Fibroblast of lung (primary cell): Measurements from ENCODE around the gene ARMC2. TPM values are rescaled to one million over a fixed set of nuclear protein-coding genes. Genes with fewer than 3 reads are reported as not detected.

ENCODE experiments used
- DNase-seq, 2 donors: peaks; one replicate each; pipeline versions ENCODE4 v3.0.0 to v3.0.0-alpha.2; 2010; ENCODE audit warnings: low read depth in 2 of 2
- H2AFZ ChIP-seq: 2 replicates; pipeline ENCODE4 v1.5.1; 2012; ENCODE audit warnings: low read length, control low read depth, inconsistent platforms
- H3K27ac ChIP-seq: 2 replicates; pipeline ENCODE4 v1.5.1; 2011; ENCODE audit warnings: low read length, control low read depth; ENCODE audit not compliant: insufficient read depth
- H3K27me3 ChIP-seq: 2 replicates; pipeline ENCODE4 v1.5.1; 2011; ENCODE audit warnings: mild to moderate bottlenecking, low read length; ENCODE audit not compliant: control insufficient read depth, insufficient read depth
- H3K36me3 ChIP-seq: 2 replicates; pipeline ENCODE4 v1.5.1; 2011; ENCODE audit warnings: low read length; ENCODE audit not compliant: control insufficient read depth, insufficient read depth
- H3K4me1 ChIP-seq: 2 replicates; pipeline ENCODE4 v1.5.1; 2011; ENCODE audit warnings: low read length; ENCODE audit not compliant: control insufficient read depth, insufficient read depth; ENCODE audit errors: extremely low read depth
- H3K4me2 ChIP-seq: 2 replicates; pipeline ENCODE4 v1.5.1; 2011; ENCODE audit warnings: low read length, control low read depth; ENCODE audit not compliant: insufficient read depth; ENCODE audit errors: extremely low read depth
- H3K4me3 ChIP-seq, 4 experiments: fragments of 200-600 bp in 1 of 4; sonication (generic) in 1 of 4; replicated peaks in 1 of 4; 2 replicates each; pipeline ENCODE4 v1.5.1; 2011 to 2016; ENCODE audit warnings: low read length in 4 of 4, low read depth in 3 of 4, mild to moderate bottlenecking in 3 of 4, control low read depth in 2 of 4, inconsistent platforms in 1 of 4, mixed read lengths in 1 of 4; ENCODE audit not compliant: insufficient read depth in 1 of 4; ENCODE audit errors: control extremely low read depth in 1 of 4
- H3K79me2 ChIP-seq: 2 replicates; pipeline ENCODE4 v1.5.1; 2012; ENCODE audit warnings: mild to moderate bottlenecking, low read length, inconsistent platforms; ENCODE audit not compliant: control insufficient read depth, insufficient read depth
- H3K9ac ChIP-seq: 2 replicates; pipeline ENCODE4 v1.5.1; 2011; ENCODE audit warnings: mild to moderate bottlenecking, low read length, control low read depth; ENCODE audit not compliant: insufficient read depth
- H3K9me3 ChIP-seq: 2 replicates; pipeline ENCODE4 v1.5.1; 2012; ENCODE audit warnings: low read depth, low read length; ENCODE audit not compliant: control insufficient read depth, insufficient read depth
- H4K20me1 ChIP-seq: 2 replicates; pipeline ENCODE4 v1.5.1; 2011; ENCODE audit warnings: low read length; ENCODE audit not compliant: control insufficient read depth, insufficient read depth; ENCODE audit errors: extremely low read depth
- EZH2 ChIP-seq: IDR thresholded peaks from 2 replicates; pipeline ENCODE4 v1.5.1; 2012; ENCODE audit warnings: low read length, control low read depth, mild to moderate bottlenecking; ENCODE audit errors: missing control alignments
- polyA plus RNA-seq, 2 donors: library from polyadenylated mRNA; depleted of rRNA in 1 of 2; stranded (reverse) in 1 of 2; unstranded in 1 of 2; fragments of >200 nt; gene quantifications; 2 replicates each; pipeline ENCODE4 v1.2.1, GENCODE V29; 2011 to 2012; ENCODE audit warnings: missing spikeins in 1 of 2
- total RNA-seq: library from RNA; depleted of rRNA; stranded (reverse); fragments of >200 nt; gene quantifications from 2 replicates; pipeline ENCODE4 v1.2.1, GENCODE V29; 2014
- TF ChIP-seq, protein P1 (sequence below), 2 donors: IDR thresholded peaks in 1 of 2; conservative IDR thresholded peaks in 1 of 2; 1 replicate in 1 of 2; 2 replicates in 1 of 2; pipeline ENCODE4 v1.5.1; 2011 to 2012; ENCODE audit warnings: low read length in 2 of 2, control low read depth in 1 of 2, inconsistent platforms in 1 of 2, low read depth in 1 of 2, mild to moderate bottlenecking in 1 of 2

ARMC2 gene
- total and polyA plus RNA-seq, 2 donors (not counting 1 experiment from before 2014, with no cell fraction given), result 4.0 to 6.2 TPM

DNA sequence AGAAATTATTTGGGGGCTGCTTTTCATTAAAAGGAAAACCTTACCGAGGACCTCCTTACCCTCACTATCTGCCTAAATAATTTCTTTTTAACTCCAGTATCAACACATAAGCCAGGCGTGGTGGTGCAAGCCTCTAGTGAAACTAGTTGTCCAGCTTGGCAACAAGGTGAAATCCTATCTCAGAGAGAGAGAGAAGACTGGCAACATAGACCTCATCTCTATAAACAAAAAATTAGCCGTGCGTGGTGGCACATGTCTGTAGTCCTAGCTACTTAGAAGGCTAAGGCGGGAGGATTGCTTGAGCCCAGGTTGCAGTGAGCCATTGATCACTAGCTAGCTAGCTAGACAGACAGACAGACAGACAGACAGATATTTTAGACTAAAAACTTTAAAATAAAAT is 92.5 kb downstream of the ARMC2 start:
- Histone ChIP-seq H3K27me3 (no peaks in the 10 kb centered on the region), H3K4me2 (no peak overlapping the region), H3K36me3 (no peaks in the 10 kb centered on the region), H3K9ac (no peak overlapping the region), H3K4me3 (no peak overlapping the region), H3K4me1 (peaks cover 10% of the 10 kb centered on the region), H4K20me1 (no peaks in the 10 kb centered on the region), H3K79me2 (no peaks in the 10 kb centered on the region), H2AFZ (no peak overlapping the region), H3K9me3 (no peaks in the 10 kb centered on the region), H3K27ac (no peak overlapping the region)
- TF ChIP-seq, protein P1, sequence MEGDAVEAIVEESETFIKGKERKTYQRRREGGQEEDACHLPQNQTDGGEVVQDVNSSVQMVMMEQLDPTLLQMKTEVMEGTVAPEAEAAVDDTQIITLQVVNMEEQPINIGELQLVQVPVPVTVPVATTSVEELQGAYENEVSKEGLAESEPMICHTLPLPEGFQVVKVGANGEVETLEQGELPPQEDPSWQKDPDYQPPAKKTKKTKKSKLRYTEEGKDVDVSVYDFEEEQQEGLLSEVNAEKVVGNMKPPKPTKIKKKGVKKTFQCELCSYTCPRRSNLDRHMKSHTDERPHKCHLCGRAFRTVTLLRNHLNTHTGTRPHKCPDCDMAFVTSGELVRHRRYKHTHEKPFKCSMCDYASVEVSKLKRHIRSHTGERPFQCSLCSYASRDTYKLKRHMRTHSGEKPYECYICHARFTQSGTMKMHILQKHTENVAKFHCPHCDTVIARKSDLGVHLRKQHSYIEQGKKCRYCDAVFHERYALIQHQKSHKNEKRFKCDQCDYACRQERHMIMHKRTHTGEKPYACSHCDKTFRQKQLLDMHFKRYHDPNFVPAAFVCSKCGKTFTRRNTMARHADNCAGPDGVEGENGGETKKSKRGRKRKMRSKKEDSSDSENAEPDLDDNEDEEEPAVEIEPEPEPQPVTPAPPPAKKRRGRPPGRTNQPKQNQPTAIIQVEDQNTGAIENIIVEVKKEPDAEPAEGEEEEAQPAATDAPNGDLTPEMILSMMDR (conservative IDR thresholded peaks at IDR 0.05 in 1 of 2, IDR thresholded peaks at IDR 0.05 in 1 of 2; ENCODE audit: low read depth in 1 of 2, low read length in 2 of 2), result no peak
- TF ChIP-seq EZH2, result no peak
- no peak for DNase-seq

DNA sequence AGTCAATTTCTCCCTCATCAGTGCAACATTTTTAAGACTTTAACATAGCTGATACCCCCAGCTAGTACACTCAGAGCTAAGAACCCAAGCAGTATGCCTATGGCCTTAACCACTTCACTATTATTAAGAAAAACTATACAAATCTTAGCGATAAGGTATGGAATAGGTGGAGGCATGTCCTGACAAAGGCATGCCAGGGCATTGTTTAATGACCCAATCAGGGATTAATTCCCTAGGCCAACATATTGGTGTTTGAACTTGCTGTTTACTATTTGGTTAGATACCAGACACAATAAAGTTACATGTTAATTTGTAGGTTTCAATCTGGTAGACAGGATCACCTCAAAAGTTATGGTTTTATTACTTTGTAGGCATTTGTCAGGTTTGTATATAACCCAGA is 93.1 kb downstream of the ARMC2 start:
- Histone ChIP-seq H3K79me2 (no peaks in the 10 kb centered on the region), H3K9me3 (no peaks in the 10 kb centered on the region), H3K36me3 (no peaks in the 10 kb centered on the region), H2AFZ (no peak overlapping the region), H3K27ac (no peak overlapping the region), H3K9ac (no peak overlapping the region), H3K4me2 (no peak overlapping the region), H4K20me1 (no peaks in the 10 kb centered on the region), H3K4me1 (peaks cover 14% of the 10 kb centered on the region), H3K27me3 (no peaks in the 10 kb centered on the region), H3K4me3 (no peak overlapping the region)
- TF ChIP-seq, protein P1 (conservative IDR thresholded peaks at IDR 0.05 in 1 of 2, IDR thresholded peaks at IDR 0.05 in 1 of 2; ENCODE audit: low read depth in 1 of 2, low read length in 2 of 2), result no peak
- no peak for TF ChIP-seq EZH2
- DNase-seq, result no peak

DNA sequence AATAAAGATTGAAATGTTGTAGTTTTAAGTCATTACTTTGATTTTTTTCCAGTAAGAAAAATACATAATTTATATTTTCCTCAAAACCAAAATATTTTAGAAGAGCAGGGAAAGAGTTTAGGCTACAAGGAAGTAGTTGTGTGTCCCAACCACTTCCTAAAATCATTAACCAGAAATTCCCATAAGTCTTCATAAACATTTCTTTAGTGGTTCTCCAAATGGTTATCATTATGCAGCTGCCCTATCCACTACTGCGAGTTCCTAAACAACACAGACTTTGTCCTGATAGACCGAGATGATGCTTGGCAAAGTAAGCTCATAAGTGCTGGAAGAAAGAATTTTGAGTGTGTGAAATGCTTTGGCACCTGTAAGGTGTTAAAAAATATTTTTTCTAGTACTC is 93.6 kb downstream of the ARMC2 start:
- DNase-seq, result no peak
- no peak overlapping the region for H2AFZ ChIP-seq
- no peaks in the 10 kb centered on the region for H3K27me3 ChIP-seq
- H3K27ac ChIP-seq, result no peak overlapping the region
- H4K20me1 ChIP-seq, result no peaks in the 10 kb centered on the region
- H3K4me2 ChIP-seq, result no peak overlapping the region
- H3K9me3 ChIP-seq, result no peaks in the 10 kb centered on the region
- no peak overlapping the region for H3K9ac ChIP-seq
- H3K36me3 ChIP-seq, result no peaks in the 10 kb centered on the region
- no peak overlapping the region for H3K4me3 ChIP-seq
- H3K79me2 ChIP-seq, result no peaks in the 10 kb centered on the region
- TF ChIP-seq, protein P1 (conservative IDR thresholded peaks at IDR 0.05 in 1 of 2, IDR thresholded peaks at IDR 0.05 in 1 of 2; ENCODE audit: low read depth in 1 of 2, low read length in 2 of 2), result no peak
- no peak for TF ChIP-seq EZH2
- H3K4me1 ChIP-seq, result peaks cover 16% of the 10 kb centered on the region
